H1 (cell line): Measurements from ENCODE around the gene PPP2R2C. TPM values are rescaled to one million over a fixed set of nuclear protein-coding genes. Genes with fewer than 3 reads are reported as not detected.

ENCODE experiments used
- RFX5 ChIP-seq: IDR thresholded peaks from 2 replicates; pipeline ENCODE4 v1.6.1; 2011; ENCODE audit warnings: low read depth, low read length, improper control_type of control experiment, borderline replicate concordance
- RXRA ChIP-seq: IDR thresholded peaks from 2 replicates; pipeline ENCODE4 v1.6.1; 2011; ENCODE audit warnings: low read depth, mild to moderate bottlenecking, low read length, moderate library complexity; ENCODE audit not compliant: insufficient read depth
- SAP30 ChIP-seq: fragments of 300-600 bp; sonication (generic); IDR thresholded peaks from 2 replicates; pipeline ENCODE4 v1.7.1; 2012; ENCODE audit warnings: low read length, moderate library complexity, mild to moderate bottlenecking, inconsistent platforms; ENCODE audit not compliant: insufficient read depth, insufficient replicate concordance
- polyA plus RNA-seq, 7 experiments: library from polyadenylated mRNA; depleted of rRNA in 3 of 7; stranded (reverse) in 5 of 7; unstranded in 2 of 7; fragments of >200 nt in 5 of 7; fragments of 200-250 nt in 2 of 7; gene quantifications; 1 replicate in 5 of 7; 2 replicates in 1 of 7; 4 replicates in 1 of 7; pipeline versions ENCODE4 v1.2.1 to v1.2.3, GENCODE V29; 2011 to 2013; ENCODE audit warnings: missing spikeins in 2 of 7, mixed read lengths in 2 of 7
- total RNA-seq: library from RNA; stranded (reverse); fragmentation: NEBNext Ultra II Directional; extraction: Animal tissue kit (Norgen Biotek cat#: 25700); gene quantifications from 2 replicates; pipeline ENCODE4 v1.2.1, GENCODE V29; 2021
- TF ChIP-seq, protein P1 (sequence below): fragments of 300-600 bp; sonication (generic); IDR thresholded peaks from 2 replicates; pipeline ENCODE4 v1.7.1; 2012; ENCODE audit warnings: low read length, moderate library complexity, mild to moderate bottlenecking, inconsistent platforms; ENCODE audit not compliant: insufficient replicate concordance
- TF ChIP-seq, protein P2 (sequence below): IDR thresholded peaks from 2 replicates; pipeline ENCODE4 v1.6.1; 2012; ENCODE audit warnings: inconsistent platforms

The PPP2R2C gene
- total and polyA plus RNA-seq, 2 of the 8 experiments (the other 6 are each of a cell fraction or from before 2014, with no cell fraction given): 6.4 TPM

DNA sequence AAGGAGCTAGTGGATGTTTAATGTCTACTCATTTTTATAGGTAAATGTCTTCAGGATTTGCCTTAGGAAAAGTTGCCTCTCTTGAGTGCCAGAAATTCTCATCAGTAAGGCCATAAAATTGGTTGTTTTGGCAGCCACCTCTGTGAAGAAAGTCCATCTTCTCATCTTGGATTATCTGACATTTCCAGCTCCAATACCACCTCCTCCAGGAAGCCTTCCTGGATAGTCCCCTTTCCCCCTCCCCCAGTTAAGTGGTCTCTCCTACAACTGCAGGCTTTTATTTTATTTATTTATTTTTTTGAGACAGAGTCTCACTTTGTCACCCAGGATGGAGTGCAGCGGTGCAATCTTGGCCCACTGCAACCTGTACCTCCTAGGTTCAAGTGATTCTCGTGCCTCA is 87.1 kb downstream of the PPP2R2C start (continued):
- TF ChIP-seq, protein P1, sequence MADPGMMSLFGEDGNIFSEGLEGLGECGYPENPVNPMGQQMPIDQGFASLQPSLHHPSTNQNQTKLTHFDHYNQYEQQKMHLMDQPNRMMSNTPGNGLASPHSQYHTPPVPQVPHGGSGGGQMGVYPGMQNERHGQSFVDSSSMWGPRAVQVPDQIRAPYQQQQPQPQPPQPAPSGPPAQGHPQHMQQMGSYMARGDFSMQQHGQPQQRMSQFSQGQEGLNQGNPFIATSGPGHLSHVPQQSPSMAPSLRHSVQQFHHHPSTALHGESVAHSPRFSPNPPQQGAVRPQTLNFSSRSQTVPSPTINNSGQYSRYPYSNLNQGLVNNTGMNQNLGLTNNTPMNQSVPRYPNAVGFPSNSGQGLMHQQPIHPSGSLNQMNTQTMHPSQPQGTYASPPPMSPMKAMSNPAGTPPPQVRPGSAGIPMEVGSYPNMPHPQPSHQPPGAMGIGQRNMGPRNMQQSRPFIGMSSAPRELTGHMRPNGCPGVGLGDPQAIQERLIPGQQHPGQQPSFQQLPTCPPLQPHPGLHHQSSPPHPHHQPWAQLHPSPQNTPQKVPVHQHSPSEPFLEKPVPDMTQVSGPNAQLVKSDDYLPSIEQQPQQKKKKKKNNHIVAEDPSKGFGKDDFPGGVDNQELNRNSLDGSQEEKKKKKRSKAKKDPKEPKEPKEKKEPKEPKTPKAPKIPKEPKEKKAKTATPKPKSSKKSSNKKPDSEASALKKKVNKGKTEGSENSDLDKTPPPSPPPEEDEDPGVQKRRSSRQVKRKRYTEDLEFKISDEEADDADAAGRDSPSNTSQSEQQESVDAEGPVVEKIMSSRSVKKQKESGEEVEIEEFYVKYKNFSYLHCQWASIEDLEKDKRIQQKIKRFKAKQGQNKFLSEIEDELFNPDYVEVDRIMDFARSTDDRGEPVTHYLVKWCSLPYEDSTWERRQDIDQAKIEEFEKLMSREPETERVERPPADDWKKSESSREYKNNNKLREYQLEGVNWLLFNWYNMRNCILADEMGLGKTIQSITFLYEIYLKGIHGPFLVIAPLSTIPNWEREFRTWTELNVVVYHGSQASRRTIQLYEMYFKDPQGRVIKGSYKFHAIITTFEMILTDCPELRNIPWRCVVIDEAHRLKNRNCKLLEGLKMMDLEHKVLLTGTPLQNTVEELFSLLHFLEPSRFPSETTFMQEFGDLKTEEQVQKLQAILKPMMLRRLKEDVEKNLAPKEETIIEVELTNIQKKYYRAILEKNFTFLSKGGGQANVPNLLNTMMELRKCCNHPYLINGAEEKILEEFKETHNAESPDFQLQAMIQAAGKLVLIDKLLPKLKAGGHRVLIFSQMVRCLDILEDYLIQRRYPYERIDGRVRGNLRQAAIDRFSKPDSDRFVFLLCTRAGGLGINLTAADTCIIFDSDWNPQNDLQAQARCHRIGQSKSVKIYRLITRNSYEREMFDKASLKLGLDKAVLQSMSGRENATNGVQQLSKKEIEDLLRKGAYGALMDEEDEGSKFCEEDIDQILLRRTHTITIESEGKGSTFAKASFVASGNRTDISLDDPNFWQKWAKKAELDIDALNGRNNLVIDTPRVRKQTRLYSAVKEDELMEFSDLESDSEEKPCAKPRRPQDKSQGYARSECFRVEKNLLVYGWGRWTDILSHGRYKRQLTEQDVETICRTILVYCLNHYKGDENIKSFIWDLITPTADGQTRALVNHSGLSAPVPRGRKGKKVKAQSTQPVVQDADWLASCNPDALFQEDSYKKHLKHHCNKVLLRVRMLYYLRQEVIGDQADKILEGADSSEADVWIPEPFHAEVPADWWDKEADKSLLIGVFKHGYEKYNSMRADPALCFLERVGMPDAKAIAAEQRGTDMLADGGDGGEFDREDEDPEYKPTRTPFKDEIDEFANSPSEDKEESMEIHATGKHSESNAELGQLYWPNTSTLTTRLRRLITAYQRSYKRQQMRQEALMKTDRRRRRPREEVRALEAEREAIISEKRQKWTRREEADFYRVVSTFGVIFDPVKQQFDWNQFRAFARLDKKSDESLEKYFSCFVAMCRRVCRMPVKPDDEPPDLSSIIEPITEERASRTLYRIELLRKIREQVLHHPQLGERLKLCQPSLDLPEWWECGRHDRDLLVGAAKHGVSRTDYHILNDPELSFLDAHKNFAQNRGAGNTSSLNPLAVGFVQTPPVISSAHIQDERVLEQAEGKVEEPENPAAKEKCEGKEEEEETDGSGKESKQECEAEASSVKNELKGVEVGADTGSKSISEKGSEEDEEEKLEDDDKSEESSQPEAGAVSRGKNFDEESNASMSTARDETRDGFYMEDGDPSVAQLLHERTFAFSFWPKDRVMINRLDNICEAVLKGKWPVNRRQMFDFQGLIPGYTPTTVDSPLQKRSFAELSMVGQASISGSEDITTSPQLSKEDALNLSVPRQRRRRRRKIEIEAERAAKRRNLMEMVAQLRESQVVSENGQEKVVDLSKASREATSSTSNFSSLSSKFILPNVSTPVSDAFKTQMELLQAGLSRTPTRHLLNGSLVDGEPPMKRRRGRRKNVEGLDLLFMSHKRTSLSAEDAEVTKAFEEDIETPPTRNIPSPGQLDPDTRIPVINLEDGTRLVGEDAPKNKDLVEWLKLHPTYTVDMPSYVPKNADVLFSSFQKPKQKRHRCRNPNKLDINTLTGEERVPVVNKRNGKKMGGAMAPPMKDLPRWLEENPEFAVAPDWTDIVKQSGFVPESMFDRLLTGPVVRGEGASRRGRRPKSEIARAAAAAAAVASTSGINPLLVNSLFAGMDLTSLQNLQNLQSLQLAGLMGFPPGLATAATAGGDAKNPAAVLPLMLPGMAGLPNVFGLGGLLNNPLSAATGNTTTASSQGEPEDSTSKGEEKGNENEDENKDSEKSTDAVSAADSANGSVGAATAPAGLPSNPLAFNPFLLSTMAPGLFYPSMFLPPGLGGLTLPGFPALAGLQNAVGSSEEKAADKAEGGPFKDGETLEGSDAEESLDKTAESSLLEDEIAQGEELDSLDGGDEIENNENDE: no peak
- TF ChIP-seq RFX5 (no peak), SAP30 (no peak), RXRA (no peak)
- TF ChIP-seq, protein P2, sequence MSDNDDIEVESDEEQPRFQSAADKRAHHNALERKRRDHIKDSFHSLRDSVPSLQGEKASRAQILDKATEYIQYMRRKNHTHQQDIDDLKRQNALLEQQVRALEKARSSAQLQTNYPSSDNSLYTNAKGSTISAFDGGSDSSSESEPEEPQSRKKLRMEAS: no peak
